Myocyte (in vitro differentiated cells): ENCODE measurements around the gene TMEM117. TPM values are rescaled to one million over a fixed set of nuclear protein-coding genes. Genes with fewer than 3 reads are reported as not detected.
"Not testable (repeated sequence)": the region's sequence is repeated elsewhere in the genome, so short reads cannot be mapped to it uniquely, and the experiment has no call there.

ENCODE experiments used
- DNase-seq: peaks from one replicate; pipeline ENCODE4 v3.0.0-alpha.2; 2012; ENCODE audit warnings: low read depth
- total RNA-seq: library from RNA; depleted of rRNA; stranded (reverse); fragments of >200 nt; gene quantifications from 2 replicates; pipeline ENCODE4 v1.2.3, GENCODE V29; 2014

Gene TMEM117
- total RNA-seq, 1 donor from 2014 or later, result 25.6 TPM

DNA sequence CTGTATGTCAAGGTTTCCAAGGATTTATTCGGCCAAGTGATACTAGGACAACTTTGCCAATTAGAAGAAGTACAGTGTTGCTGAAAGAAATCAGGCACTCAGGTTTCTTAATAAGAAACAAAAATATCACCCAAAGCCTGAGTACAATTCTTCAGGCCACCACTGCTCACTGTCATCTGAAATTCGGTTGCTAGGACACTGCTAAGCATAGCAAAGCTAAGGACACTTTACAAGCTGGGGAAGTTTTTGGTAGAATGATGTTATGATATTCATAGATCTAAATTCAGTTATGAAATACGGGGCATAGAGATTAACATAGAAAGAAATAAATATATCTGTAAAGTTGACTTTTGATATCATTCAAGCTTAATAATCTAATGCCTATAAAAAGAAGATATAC lies 535.1 kb downstream of the TMEM117 start:
- no peak for DNase-seq

DNA sequence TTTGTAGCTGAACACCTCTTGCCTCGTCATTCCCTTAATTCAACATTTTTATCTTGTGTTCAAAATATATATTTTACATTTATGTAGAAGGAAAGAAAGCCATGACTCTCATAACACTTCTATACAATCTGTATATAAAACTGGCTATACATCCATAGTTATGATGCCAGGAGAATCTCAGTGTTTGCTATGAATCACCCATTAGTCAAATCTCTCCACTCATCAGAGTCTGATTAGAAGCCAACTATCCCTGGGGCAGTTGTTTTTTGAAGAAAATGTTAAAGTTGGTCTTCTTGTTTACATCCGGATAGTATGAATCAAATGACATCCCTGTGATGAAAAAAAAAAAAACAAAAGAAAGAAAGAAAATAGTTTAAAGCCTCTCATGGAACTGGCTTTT lies 536.4 kb downstream of the TMEM117 start:
- DNase-seq, result no peak

DNA sequence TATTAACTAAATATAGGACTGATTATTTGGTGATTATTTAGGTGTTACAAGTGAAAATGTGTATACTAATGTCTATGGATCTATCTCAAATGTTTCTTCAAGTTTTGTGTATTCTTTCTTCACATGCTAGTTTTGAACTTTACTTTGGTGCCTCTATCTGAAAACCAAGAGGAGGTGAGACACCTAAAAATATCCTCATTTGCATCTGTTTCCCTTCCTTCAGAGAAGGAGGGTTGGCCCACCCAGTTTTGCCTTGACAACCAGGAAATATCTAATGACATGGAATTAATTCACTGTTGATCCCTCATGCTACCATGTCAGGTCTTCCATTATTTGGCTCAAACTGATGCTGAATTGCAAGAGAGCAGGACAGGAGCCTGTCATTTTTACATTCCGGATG lies 539.8 kb downstream of the TMEM117 start:
- DNase-seq, result no peak

DNA sequence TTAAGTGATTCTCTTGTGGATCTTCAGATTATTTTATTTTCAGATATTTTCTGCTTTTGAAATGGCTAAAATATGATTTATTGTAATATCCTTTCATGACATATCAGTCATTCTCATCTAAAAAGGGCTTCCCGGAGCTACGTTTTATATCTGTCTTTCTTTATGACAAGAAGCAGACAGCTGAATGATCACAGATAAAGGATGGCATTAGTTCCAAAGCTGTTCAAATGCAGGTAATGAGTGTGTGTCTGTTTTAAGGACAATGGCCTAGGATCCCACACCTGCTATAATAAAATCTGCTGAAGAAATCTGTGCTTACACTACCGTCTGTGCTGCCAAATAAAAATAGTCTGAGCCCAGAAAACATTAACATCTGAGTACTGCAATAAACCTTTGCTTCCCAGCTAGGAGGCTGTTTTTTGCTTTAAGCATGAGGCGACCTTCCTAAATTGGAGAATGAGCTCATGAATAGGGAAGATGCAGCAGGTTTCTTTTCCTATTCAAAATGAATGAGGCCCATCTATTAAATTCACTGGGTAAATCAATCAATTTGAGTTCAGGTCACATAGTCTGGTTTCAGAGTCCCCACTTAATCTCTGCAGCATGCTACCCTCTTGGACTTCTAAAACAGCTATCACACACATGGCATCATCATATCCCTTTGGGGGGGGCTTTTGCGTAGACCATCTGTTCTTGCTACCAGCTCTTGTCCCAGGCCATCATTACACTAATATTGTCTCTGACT lies 541.7 kb downstream of the TMEM117 start:
- DNase-seq, result no peak

DNA sequence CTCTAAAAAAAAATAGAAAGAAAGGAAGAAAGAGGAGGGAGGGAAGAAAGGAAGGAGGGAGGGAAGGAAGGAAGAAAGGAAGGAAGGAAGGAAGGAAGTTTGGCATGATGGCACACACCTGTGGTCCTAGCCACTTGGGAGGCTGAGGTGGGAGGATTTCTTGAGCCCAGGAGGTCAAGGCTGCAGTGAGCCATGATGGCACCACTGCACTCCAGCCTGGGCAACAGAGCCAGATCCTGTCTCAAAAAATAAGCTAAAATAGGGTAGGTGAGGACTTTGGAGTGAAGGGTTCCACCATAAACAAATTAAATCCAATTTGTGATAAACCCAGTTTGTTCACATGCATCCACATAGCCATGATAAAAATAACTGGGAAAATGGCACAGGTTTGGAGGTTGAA lies 543.2 kb downstream of the TMEM117 start:
- DNase-seq, result not testable (repeated sequence)

DNA sequence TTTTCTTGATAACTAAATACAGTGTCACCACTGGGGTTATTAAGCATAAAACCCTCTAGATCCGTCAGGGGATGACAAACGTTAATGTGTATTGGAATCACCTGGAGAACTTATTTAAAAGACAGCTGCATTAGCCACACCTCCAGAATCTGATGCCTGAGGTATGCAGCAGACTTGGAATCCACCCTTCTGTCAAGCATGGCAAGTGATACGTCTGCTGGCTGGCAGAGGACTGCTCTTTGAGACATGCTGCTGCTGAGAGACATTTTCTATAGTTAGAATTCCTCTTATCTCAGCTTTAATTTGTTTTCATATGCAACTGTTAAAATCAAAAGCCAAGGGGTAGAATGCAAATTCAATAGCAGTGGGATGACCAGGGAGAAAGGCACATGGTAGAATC lies 544.0 kb downstream of the TMEM117 start:
- no peak for DNase-seq

DNA sequence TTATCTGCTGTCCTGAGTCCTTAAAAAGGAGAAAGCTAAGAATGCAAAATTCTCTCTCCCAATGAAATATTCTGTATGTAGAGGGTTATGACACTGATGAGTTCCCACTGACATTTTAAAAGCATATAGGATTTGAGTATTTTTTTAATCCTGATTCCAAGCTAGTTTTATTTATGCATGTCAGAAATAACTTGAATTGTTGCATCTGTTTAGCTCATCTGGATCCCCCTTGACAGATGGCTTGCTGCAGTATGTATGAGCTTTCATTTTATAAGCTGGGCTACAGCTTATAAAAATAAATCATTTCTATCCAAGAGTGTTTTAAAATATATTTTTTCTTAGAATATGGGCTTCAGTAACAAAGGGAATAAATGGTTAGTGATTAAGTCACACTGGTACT lies 545.0 kb downstream of the TMEM117 start:
- no peak for DNase-seq

DNA sequence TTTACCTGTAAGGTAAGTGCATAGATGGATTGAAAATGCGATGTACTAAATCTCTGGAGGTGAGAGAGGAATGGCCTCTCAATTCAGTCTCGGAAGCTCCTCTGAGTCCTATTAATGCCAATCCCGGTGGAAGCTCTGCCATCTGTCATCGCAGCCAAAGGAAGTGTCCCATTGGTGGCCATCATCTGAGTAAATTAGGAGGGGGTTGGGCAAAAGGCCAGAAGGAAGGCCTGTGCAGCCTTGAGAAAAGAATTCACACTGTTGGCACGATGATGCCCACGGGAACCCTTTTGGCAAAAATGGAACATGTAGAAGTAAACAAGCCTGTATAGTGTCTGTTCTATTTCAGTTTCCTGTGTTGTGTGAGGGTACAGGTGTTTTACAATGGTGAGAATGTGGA lies 545.5 kb downstream of the TMEM117 start:
- no peak for DNase-seq

DNA sequence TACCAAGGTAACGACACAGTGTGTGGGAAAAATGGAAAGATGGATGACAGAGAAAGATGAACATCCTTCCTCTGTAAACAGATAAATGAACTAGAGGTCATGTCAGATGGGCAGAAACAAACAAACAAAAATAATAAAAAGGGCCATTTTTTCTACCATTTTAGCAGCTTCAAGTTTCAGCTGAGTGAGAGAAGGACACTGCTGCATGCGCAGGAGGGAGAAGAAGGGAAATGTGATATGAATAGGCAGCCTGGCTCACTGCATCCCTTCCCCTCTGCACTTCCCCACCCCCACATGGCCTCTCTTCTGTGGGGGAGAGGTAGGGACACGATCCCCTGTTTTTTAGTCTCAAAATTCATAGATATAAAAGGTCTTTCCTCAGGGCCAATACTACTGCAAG lies 548.3 kb downstream of the TMEM117 start:
- no peak for DNase-seq

DNA sequence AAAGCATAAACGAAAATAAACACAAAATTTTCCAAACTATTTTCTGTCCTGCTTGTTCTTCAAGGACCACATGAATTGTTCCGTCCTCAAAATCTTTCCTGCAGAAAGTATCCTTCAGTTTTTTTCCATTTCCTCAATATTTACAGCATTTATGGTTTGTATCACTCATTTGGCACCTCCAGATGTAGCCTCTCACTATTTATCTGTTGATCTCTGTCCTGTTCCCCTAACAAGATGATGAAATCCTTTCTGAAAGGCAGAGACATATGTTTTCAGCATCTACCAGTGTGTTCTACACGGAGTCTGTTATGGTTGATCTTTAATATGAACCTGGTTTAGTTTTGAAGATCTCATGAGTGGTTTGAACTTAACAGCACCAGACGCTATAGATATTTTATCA lies 550.1 kb downstream of the TMEM117 start:
- DNase-seq, result no peak

DNA sequence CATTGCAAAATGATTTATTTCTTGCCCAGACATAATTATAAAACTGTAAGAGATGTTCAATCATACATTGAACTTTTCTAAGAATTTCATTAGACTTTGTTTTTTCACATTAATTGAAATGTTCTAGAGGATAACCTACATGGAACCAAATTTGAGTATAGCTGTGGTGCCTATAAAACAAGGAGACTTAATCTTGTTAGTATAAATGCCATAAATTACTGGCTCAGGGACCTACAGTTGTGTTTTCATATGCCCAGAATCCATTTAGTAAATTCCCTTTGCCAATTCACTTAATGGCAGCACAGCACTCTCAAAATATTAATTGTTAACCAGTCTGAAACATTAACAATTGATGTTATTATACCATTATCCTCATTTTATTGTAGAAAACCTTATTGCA lies 551.7 kb downstream of the TMEM117 start:
- DNase-seq, result no peak

DNA sequence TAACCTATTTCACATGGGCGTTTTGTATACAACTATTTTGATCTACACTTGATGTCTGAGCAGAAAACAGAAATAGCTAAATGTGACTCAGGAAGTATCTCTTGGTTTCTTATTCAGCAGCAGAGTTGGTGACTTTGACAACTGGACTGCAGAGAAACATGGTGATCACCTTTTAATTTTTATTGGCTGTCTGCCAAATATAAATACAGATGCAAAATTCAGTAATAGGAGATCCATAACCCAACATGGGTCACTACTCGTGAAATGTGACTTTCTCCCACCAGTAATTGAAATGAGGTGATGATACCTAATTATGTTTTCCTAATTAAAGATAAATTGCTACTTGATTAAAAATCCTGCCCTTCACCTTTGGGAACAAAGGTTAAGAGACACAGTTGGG lies 553.2 kb downstream of the TMEM117 start:
- no peak for DNase-seq

DNA sequence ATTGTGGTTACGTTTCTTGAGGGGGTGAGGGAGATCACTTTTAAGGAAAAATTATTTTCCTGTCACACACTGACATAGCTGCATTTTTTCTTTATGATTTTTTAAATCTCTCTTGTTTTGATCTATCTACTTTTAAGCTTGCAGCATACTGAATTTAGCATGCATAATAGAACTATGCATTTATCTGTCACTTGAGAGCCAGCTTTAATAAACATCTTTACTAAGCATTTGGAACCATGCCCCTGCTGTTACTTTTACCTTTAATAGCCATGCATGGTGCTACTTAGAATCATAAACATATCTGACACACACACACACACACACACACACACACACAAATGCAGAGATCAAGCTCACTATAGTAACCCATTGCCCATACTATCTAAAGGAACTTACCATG lies 554.0 kb downstream of the TMEM117 start:
- no peak for DNase-seq

DNA sequence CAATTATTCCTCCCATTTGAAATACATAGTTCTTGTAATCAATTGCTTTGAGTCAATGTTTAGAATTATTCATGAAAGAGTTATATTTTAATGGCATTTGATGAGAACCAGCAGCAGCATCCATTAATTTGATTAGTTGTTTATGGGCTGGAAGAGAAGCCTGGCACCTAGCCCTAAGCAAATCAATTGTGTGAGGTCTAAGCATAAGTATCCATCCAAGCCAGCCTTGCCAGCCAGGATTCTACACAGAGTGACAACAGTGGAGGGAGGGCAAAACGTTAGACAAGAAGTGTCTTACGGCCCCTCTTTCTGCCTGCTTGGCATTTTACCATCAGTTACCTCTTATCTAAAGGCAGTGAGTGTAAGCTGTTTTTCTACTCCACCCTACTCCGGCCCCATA lies 561.8 kb downstream of the TMEM117 start:
- DNase-seq, result no peak

DNA sequence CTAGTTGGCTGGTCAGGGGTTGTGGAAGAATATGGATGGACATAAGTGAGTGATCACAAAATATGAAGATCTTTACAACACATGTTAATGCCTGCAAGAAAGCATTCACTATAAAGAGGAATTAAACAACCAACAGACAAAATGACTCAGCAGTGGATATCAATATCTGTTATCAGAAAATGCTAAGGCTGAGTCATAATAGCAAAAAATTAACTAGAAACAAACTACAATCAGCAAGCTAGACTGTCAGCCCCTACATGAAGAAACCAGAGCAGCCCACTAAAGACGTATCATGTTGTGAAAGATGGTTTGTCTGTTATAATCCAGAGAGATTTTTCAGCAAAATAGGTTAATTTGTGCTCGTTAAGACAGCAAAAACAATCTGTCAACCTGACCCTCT lies 567.3 kb downstream of the TMEM117 start:
- DNase-seq, result no peak

DNA sequence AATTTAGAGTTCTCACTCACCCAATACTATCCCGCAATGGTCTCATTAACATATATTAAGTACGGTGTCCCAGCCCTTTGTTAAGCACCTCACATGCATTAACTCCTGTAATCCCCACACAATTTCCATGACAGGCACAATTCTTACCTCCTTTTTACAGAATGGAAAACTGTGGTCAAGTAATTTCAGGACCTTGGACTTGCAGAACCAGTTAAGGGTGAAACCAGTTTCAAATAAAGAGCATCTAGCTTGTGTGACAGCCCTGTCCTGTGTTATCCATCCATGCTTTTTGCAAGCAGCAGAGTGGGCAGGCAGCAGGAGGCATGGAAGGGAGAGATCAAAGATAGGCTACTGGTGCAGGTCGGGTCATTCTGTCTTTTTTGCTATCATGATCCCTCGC lies 569.4 kb downstream of the TMEM117 start:
- no peak for DNase-seq

DNA sequence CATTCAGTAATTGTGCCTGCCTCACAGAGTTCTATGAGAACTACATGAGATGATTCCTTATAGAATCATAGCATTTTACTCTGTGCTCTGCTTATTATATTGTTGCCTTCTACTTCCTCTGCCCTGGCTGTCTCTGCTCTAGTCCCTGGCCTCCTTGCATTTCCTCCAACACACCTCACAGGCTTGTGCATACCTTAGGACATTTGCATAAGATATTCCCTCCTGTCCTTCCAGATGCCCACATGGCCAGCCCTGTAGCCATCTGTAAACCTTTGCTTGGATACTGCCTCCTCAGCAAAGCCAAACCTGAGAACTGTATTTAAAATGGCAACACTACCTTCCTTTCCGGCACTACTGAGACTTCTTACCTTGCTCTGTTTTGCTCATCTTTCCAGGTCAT lies 586.7 kb downstream of the TMEM117 start:
- DNase-seq, result no peak

DNA sequence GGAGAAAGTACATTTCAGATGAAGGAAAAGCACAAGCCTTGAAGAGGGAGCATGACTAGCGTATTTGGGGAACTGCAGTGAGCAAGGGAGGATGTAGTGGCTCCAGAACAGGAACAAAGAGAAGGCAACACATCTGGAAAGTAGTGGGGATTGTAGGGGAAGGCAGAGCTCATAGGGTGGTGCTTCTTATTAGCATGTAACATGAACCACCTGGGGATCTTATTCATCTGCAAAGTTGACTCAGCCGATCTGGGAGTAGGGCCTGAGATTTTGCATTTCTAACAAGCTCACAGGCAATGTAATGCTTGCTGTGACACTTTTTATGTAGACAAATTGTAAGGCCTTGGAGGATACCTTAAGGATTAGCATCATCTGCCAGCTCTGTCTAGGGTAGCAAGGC lies 592.9 kb downstream of the TMEM117 start:
- DNase-seq, result no peak

DNA sequence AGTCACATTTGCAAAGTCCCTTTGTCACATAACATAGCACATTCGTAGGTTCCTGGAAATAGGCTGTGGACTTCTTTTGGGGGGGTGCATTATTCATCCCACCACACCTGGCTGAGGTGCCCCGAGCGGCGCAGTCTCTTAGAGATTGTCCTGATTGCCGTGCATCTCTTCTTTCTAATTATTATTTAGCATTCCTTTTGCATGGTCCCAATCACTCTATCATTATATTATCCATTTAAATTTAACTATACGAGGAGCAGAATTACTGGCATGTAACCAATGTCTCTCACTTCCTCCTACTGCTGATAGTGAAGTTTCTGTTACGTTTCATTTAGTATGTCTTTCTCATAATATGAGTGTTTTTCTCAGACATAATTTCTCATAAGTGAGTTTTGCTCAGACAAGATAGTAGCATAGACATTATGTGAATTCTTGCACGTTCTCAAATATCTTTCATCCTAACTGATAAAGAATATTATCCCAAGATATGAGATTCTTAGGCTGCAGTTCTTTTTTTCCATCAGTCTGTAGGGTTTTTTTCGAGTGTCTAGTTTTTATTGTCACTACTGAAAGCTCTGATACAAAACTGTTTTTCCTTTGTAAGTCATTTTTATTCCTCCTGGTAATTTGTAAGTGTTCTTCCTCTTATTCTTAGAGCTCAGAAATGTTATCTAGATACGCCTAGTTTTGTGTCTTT lies 595.9 kb downstream of the TMEM117 start:
- DNase-seq, result no peak

DNA sequence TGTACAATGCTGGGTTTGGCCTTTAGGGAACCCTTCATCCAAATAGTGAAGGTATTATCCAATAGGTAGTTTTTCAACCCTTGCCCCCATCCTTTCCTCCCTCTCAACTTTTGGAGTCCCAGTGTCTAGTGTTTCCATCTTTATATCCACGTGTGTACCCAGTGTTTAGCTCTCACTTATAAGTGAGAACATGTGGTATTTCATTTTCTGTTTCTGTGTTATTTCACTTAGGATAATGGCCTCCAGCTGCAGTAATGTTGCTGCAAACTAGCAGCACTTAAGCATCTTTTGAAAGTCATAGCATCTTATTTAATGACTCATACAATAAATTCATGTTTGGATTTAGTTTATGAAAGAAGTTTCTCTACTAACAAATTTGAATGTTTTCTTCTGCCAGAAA lies 597.8 kb downstream of the TMEM117 start:
- DNase-seq, result no peak

DNA sequence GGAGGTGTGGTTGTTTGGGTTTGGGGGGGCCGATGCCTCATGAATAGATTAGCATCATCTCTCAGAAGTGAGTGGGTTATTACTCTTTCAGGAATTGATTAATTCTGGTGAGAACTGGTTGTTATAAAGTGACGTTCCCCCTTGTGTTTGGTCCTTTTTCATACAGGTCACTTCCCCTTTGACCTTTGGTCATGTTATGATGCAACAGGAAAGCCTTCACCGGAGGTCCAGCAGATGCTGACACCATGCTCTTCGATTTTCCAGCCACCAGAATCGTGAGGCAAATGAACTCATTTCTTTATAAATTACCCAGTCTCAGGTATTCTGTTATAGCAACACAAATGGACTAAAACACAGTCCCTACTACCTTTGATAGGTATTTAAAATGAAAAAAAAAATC lies 600.9 kb downstream of the TMEM117 start:
- DNase-seq, result no peak
